NCI-H510A (cell line): ENCODE data around the gene BBC3.
"Not testable (repeated sequence)": the region's sequence is repeated elsewhere in the genome, so short reads cannot be mapped to it uniquely, and the experiment has no call there.

ENCODE experiments used
- DNase-seq: peaks from one replicate; lab custom pipeline; 2025; lab: John Stamatoyannopoulos, UW

Gene BBC3

GRCh38 chr19:47230921-47231214 lies at the start of gene BBC3:
TSS of gene BBC3 (minus strand) at chr19:47231199. CDS start at chr19:47228431, 2,768 bp downstream.
- DNase-seq, result no peak

GRCh38 chr19:47280183-47280797 lies 49.3 kb upstream of the BBC3 start:
- no peak for DNase-seq

GRCh38 chr19:47276513-47276912 lies 45.5 kb upstream of the BBC3 start:
- DNase-seq, result not testable (repeated sequence)

- no peak for DNase-seq
Observed at GRCh38 chr19:47275791-47276461, 44.9 kb upstream of the BBC3 start.

GRCh38 chr19:47274891-47275761 lies 44.1 kb upstream of the BBC3 start:
- no peak for DNase-seq

- peak; percentile 52 for DNase-seq
Observed at GRCh38 chr19:47274071-47274890, 43.3 kb upstream of the BBC3 start, which contains the start of gene INAFM1. TSS of gene INAFM1 (plus strand) at chr19:47274885. CDS start at chr19:47274920, 35 bp downstream.

GRCh38 chr19:47273313-47274070 lies 42.5 kb upstream of the BBC3 start:
- DNase-seq, result peak; percentile 86

- no peak for DNase-seq
Observed at GRCh38 chr19:47272448-47273312, 41.7 kb upstream of the BBC3 start.

- no peak for DNase-seq
Observed at GRCh38 chr19:47271949-47272348, 41.0 kb upstream of the BBC3 start.

GRCh38 chr19:47270408-47270807 lies 39.4 kb upstream of the BBC3 start:
- no peak for DNase-seq

GRCh38 chr19:47269596-47269995 lies 38.6 kb upstream of the BBC3 start:
- DNase-seq, result no peak

GRCh38 chr19:47268028-47268427 lies 37.0 kb upstream of the BBC3 start:
- no peak for DNase-seq

GRCh38 chr19:47267350-47267759 lies 36.4 kb upstream of the BBC3 start:
- no peak for DNase-seq

GRCh38 chr19:47266401-47266941 lies 35.5 kb upstream of the BBC3 start:
- no peak for DNase-seq

GRCh38 chr19:47264629-47265028 lies 33.6 kb upstream of the BBC3 start:
- DNase-seq, result no peak

GRCh38 chr19:47261946-47262793 lies 31.2 kb upstream of the BBC3 start:
- not testable (repeated sequence) for DNase-seq

- no peak for DNase-seq
Observed at GRCh38 chr19:47260476-47260875, 29.5 kb upstream of the BBC3 start.

- DNase-seq, result no peak
Observed at GRCh38 chr19:47258895-47259555, 28.0 kb upstream of the BBC3 start.

- DNase-seq, result no peak
Observed at GRCh38 chr19:47258434-47258833, 27.4 kb upstream of the BBC3 start.
